ENCODE data around the gene AOAH. TPM values are rescaled to one million over a fixed set of nuclear protein-coding genes. Genes with fewer than 3 reads are reported as not detected.

Gene AOAH, protein sequence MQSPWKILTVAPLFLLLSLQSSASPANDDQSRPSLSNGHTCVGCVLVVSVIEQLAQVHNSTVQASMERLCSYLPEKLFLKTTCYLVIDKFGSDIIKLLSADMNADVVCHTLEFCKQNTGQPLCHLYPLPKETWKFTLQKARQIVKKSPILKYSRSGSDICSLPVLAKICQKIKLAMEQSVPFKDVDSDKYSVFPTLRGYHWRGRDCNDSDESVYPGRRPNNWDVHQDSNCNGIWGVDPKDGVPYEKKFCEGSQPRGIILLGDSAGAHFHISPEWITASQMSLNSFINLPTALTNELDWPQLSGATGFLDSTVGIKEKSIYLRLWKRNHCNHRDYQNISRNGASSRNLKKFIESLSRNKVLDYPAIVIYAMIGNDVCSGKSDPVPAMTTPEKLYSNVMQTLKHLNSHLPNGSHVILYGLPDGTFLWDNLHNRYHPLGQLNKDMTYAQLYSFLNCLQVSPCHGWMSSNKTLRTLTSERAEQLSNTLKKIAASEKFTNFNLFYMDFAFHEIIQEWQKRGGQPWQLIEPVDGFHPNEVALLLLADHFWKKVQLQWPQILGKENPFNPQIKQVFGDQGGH
- 0.05 TPM in 1 of 2 replicates, not detected in the other for total RNA-seq (2014; rRNA removed; shearing (Covaris generic))
- not detected in 2 replicates for polyA plus RNA-seq (2015; cell fraction: cytosol; rRNA removed)
- polyA plus RNA-seq (2015; cell fraction: nucleus; rRNA removed) = not detected in 2 replicates

DNA sequence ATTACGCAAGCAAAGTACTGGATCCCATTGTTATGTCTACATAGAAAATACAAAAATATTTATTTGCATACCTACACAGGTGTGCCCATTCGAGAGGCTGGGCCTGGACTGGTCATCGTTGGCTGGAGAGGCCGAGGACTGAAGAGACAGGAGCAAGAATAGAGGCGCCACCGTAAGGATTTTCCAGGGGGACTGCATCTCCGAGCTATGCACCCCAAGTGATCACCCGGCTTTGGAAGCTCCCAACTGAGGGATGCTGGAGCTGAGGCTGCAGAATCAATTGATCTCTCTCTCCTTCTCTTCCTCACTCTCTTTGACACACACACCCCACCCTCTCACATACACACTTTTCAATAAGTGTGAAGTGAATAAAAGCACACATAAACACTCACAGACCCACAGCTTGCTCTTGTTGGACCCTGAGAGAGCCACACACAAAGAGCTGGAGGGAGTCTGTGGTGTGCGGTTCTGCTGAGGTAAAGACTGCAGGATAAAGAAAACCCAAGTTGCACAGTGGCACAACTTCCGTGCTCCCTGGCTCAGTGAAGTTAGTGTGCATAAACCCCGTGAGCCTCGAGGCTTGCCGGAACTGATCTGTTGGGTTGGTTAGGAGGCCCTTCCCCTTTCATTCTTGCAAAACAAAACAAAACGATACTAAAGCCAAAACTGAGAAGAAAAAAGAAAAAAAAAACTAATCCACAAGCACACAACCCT is at the start of gene AOAH:
Gene AOAH (minus strand): TSS at position 544 of the 714 bp plus-strand sequence. CDS start 346 bp downstream, at position 198.
- DNase-seq (ENCODE audit: low read depth, low spot score) = peak; percentile 11
- in situ Hi-C loops (cut with HindIII; ENCODE audit: low pct_unique_long_range_greater_than_20kb, low sequenced_read_pairs) = no loop called here

DNA sequence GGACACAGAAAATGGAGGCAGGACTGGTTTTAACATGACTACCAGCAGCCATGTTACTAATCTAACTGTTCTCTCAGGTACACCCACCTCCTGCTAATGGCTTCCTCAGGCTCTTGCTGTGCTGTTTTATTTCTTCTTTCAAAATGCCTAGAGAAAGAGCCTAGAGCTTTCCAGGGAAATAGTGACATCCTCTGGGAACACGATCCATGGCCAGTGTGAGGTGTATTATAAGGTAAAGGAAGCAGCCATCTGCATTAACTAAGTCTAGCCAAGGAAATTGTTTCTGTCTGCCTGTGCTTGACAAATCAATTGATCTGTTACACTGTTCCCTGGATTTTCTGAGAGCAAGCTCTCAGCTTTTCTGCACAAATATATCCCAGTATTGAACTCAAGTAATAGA is 42.2 kb upstream of the AOAH start:
- DNase-seq (ENCODE audit: low read depth, low spot score) = no peak
- in situ Hi-C loops (cut with HindIII; ENCODE audit: low pct_unique_long_range_greater_than_20kb, low sequenced_read_pairs) = no loop called here

DNA sequence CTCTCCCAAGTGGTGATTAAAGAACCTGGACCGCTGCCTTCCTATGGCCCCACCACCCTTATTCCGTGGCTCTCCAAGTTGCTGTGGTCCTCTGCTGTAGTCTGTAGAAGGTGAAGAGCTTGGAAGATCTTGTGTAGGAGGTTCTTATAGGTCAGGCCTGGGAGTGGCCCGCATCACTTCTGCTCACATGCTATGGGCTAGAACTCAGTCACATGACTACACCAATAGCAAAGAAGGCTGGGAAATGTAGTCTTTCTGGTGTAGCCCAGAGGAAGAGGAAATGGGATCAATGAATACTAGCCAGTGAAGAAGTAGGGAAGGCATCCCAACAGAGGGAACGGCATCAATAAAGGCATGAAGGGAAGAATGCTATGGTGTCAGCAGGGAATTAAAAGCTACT is 41.3 kb upstream of the AOAH start:
- in situ Hi-C loops (cut with HindIII; ENCODE audit: low pct_unique_long_range_greater_than_20kb, low sequenced_read_pairs) = no loop called here
- DNase-seq (ENCODE audit: low read depth, low spot score) = peak; percentile 65

DNA sequence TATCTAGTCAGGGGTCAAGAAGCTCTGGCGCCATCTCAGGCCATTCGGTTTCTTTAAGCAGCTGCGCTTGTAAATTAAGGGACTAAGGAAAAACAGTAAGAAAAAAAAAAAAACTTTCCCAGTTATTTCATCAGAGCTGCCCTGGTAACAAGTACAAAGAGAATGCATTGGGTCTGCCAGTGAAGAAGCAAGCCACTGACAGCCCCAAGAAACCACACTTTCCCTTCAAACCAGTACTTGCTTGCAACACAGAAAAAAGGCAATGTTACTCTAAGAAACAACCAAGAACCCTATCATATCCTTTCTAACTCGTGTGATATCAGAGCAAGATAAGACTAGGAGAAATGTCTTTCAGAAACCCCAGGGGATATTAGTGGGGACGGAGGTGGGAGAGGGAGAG is 40.6 kb upstream of the AOAH start:
- in situ Hi-C loops (cut with HindIII; ENCODE audit: low pct_unique_long_range_greater_than_20kb, low sequenced_read_pairs) = no loop called here

DNA sequence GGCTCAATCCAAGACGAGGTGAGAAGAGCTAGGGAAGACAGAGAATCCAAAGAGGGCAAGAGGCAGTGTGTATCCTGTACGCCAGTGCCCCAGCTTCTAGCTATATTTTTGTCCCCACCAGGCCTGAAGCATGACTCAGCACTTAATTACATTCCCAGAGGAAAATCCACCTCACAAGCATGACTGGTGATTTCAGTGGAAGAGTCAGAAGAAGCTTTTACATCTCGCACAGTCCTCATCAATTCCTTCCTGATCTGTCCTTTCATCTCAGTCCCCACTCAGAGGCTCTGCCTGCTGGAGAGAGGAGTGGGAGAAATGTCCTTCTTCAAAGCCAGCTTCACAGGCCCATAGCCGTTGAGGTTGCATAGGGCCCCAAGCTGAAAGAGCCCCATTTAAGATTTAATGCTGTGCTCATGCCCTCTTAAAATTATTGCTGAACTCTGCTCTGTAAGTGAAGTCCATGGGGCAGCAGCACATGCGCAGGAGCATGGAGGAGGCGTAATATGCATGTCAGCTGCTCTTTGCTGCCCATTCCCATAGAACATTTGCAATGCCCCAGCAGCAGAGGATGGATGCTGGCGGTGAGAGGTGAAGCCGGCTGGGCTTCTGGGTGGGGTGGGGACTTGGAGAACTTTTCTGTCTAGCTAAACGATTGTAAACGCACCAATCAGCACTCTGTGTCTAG is 39.0 kb upstream of the AOAH start:
- in situ Hi-C loops (cut with HindIII; ENCODE audit: low pct_unique_long_range_greater_than_20kb, low sequenced_read_pairs) = no loop called here
- no peak for DNase-seq (ENCODE audit: low read depth, low spot score)

More for the DNA sequence above, 40.6 kb upstream of the AOAH start:
- no peak for DNase-seq (ENCODE audit: low read depth, low spot score)

DNA sequence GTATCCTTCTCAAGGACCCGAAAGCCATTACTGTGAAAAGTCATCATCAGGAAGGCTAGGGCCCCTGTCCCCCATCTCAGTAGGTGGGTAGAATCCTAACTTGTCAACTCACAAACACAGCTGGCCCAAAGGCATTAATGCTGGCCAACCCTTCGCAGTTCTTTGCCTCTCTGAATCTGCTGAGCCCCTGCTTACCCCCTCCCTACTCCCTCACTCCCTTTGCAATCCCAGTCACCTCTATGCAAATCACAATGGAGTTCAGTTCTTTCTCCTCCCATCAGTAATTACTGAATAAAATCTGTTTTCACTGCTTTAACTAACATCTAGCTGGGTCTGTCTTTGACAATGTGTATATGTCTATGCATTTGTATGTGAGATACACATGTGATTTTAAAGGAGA is 38.1 kb upstream of the AOAH start:
- in situ Hi-C loops (cut with HindIII; ENCODE audit: low pct_unique_long_range_greater_than_20kb, low sequenced_read_pairs) = no loop called here
- no peak for DNase-seq (ENCODE audit: low read depth, low spot score)

DNA sequence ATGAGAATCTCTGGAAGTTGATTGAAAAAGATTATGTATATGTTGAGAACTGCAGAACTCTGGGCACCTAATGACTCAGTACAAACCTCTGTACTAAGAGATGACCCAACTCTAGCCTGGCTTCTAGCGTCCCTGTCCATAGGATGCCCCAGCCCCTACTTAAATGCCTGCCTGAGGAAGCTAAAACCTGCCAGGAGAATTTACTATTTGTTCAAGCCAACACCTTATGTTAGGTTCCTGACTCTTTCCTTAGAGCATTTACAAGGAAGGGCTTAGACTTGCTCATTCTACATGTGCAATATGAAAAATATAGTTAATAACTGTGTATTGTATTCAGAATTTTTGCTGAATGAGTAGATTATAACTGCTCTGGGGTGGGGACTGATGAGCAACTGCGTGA is 37.5 kb upstream of the AOAH start:
- in situ Hi-C loops (cut with HindIII; ENCODE audit: low pct_unique_long_range_greater_than_20kb, low sequenced_read_pairs) = no loop called here
- no peak for DNase-seq (ENCODE audit: low read depth, low spot score)

DNA sequence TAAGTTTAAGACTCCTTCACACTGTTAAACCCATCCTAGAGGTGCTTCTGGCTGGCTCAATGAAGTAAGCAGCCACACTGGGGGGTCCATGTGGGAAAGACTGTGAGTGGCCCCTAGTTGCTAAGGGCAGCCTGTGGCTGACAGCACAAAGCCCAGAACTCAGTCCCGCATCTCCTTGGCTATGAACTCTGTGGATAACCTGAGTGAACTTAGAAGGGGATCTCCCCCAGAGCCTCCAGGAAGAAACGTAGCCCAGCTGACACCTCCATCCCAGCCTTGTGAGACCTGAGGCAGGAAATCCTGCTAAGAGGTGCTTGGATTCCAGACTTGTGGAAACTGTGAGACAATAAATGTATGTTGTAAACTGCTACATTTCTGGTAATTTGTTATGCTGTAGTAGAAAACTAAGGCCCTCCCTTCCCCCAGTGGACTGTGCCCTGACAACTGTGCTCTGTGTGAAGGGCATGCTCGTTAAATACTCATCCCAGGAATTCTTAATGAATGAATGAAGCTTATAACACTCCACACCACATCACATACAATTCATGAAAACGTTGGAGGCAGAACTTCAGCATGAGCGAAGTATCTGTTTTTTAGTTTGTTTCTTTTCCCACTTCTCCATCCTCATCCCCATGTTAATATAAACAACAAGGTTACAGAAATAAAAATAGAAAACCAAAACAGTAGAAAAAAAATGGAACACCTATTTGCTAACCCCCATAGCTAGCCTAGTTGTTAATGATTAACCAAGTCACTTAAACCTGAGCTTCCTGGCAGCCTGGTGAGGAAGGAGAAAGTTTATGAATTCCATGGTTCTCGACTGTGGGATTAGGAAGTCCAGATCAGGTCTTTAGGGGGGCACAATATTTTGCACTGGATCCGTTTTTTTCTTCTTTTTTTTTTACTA is 36.8 kb upstream of the AOAH start:
- no peak for DNase-seq (ENCODE audit: low read depth, low spot score)
- in situ Hi-C loops (cut with HindIII; ENCODE audit: low pct_unique_long_range_greater_than_20kb, low sequenced_read_pairs) = no loop called here

DNA sequence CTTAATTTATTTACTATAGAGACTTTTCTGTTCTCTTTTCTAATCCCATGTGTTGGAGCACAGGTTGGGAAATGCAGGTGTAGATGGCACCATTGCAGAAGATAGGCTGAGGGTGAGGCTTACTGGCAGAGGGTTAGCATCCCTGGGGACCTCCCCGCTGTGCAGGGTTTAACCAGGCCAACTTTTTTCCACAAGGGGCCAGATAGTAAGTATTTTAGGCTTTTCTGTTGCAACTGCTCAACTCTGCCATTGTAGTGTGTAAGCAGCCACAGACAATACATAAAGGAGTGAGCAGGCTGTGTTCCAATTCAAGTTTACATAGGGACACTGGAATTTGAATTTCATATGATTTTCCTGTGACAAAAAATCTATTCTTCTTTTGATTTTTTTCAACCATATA is 34.6 kb upstream of the AOAH start:
- DNase-seq (ENCODE audit: low read depth, low spot score) = peak; percentile 22
- in situ Hi-C loops (cut with HindIII; ENCODE audit: low pct_unique_long_range_greater_than_20kb, low sequenced_read_pairs) = no loop called here

DNA sequence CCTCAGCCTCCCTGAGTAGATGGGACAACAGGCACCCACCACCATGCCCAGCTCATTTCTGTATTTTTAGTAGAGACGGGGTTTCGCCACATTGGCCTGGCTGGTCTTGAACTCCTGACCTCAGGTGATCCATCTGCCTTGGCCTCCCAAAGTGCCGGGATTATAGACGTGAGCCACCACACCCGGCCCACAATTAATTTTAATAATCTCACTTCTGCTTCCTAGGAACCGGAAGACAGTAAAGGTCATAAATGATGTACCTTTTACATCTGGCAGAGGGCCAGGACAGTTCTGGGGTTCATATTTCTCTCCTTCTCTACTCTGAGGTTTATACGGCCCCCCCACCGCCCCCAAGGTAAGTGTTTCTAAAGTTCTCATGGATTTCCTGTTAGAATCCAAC is 31.2 kb upstream of the AOAH start:
- in situ Hi-C loops (cut with HindIII; ENCODE audit: low pct_unique_long_range_greater_than_20kb, low sequenced_read_pairs) = no loop called here

DNA sequence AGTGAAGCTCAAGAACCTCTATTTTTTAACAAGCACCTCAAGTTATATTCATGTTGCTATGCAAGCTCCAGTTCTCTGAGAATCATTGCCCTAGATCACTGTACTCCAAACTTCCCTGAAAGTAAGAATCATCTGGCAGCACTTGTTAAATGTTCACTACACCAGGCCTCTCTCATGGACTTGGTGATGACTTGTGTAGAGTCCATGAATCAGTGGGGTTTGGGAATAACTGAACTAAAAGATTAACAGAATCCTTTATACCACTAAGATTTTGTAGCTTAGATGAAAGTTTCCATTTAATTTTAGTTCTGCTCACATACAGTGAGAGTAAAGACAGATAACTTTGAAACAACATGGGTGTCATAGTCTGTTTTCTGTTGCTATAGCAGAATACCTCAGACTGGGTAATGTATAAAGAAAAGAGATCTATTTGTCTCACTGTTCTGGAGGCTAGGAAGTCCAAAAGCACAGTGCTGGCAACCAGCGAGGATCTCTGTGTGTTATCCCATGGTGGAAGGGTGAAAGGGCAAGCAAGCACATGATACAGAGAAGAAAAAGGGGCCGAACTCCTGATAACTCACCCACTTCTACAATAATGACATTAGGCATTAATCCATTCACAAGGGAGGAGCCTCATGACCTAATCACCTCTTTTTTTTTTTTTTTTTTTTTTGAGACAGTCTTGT is 27.9 kb upstream of the AOAH start:
- no peak for DNase-seq (ENCODE audit: low read depth, low spot score)
- in situ Hi-C loops (cut with HindIII; ENCODE audit: low pct_unique_long_range_greater_than_20kb, low sequenced_read_pairs) = no loop called here

More for the DNA sequence above, 31.2 kb upstream of the AOAH start:
- DNase-seq (ENCODE audit: low read depth, low spot score) = no peak

DNA sequence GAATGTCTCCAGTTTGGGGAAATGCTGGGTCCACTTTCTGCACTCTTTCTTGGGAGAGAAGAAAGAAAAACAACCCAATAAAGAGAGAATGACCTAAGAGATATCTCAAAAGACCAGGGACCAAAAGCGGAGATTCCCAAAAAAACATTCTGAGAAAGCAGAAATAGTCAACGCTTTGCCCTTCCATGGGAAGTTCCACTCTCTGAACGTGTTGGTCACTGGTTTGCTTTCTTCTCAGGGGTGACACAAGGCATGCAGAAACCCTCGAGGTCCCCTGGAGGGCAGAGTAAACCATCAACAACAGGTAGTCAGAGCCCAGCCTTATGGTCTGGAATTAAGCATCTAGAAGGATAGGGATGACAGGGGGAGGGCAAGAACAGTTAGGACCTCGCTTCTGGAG is 26.2 kb upstream of the AOAH start:
- in situ Hi-C loops (cut with HindIII; ENCODE audit: low pct_unique_long_range_greater_than_20kb, low sequenced_read_pairs) = no loop called here
- no peak for DNase-seq (ENCODE audit: low read depth, low spot score)

DNA sequence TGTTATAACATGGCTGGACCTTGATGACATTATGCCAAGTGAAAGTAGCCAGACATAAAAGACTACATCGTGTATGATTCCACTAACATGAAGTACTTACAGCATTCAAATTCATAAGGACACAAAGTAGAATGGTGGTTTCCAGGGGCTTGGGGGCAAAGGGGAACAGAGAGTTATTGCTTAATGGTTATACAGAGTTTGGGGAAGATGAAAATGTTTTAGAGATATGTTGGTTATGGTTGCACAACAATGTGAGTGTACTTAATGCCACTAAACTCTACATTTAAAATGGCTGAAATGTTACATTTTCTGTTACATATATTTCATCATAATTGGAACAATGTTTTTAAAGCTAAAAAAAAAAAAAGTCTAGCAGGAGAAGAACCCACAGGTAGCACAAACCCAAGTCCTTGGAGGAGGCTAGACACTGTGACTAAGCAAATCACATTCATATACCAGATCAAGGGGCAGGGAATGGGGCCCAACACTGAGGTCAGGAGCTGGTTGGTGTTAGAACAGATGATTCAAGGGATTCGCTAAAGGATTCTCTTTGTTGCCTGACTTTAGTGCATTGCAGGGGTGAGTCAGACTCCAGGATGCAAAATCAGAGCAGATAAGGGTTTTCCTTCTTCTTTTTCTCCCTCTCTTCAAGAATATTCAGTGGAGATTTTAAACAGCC is 25.1 kb upstream of the AOAH start:
- DNase-seq (ENCODE audit: low read depth, low spot score) = no peak
- in situ Hi-C loops (cut with HindIII; ENCODE audit: low pct_unique_long_range_greater_than_20kb, low sequenced_read_pairs) = no loop called here

DNA sequence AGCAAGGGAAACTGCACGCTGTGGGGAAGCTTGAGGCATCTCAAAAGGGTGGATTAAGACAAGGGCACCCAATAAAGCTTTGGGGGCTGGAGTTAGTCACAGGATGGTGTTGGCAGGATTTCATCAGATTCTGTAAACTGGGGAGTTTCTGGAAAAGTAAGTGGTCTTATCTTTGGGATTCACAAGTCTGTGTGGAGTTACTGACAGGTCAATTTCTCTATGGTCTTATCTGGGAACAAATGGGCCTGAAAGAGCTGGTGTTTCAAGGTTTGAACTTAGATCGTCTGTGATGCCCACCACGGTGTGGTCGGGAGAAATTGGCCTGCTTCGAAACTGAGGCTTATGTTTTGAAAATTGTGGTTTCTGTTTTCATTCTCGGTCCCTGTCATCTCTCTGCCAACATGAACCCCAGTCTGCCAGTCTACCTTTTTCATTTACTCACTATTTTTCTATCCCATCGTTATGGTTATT is 23.8 kb upstream of the AOAH start:
- in situ Hi-C loops (cut with HindIII; ENCODE audit: low pct_unique_long_range_greater_than_20kb, low sequenced_read_pairs) = no loop called here
- DNase-seq (ENCODE audit: low read depth, low spot score) = no peak

DNA sequence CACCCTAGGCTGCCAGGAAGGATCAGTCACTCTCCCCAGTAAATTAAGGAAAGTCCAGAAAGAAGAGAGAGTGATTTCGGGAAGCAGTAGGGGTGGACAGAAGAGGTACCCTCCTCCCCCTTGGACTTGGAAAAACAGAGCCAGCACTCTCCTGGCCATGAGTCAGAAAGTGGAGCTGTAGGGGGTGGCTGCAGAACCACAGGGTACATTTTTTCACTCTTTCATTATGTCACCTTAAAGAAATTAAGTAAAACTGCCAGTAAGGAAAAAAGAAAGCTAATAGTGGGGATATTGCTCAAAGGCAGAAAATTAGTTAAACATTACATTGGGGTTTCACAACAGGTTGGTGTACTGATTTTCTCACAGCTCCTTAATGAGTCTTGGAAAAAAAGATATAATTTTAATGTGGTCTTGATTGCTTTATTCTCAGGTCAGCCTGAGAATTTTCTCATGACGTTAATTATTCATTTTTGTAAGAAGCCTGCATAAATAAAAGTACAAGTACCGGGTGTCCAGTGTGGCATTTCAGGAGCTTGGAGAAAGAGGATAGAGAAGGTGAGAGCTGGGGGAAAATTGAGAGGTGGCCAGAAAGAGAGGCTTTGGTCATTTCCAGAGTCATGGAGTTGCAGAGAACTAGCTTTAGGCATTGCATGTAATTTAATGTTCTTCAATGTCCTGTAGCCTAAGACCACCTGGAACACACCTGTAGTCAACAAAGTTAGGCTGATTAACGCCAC is 23.2 kb upstream of the AOAH start:
- in situ Hi-C loops (cut with HindIII; ENCODE audit: low pct_unique_long_range_greater_than_20kb, low sequenced_read_pairs) = no loop called here
- DNase-seq (ENCODE audit: low read depth, low spot score) = no peak

Data from SK-MEL-5 (cell line).